HepG2 (cell line): ENCODE results near the gene NUP153. TPM values are rescaled to one million over a fixed set of nuclear protein-coding genes. Genes with fewer than 3 reads are reported as not detected.

Source experiments
- FOSL2 ChIP-seq: sonication (generic); formaldehyde crosslinking; IDR thresholded peaks from 2 replicates; pipeline ENCODE4 v1.4.0; 2020; ENCODE audit warnings: missing genetic modification reagents
- FOXA3 ChIP-seq: IDR thresholded peaks from 2 replicates; pipeline ENCODE4 v1.6.1; 2016; ENCODE audit warnings: missing genetic modification reagents, missing compliant biosample characterization
- KMT2A ChIP-seq: sonication (generic); formaldehyde crosslinking; IDR thresholded peaks from 2 replicates; pipeline ENCODE4 v1.4.0; 2020; ENCODE audit warnings: missing genetic modification reagents
- MAFG ChIP-seq: sonication (generic); formaldehyde crosslinking; IDR thresholded peaks from 2 replicates; pipeline ENCODE4 v1.5.1; 2020; ENCODE audit warnings: mild to moderate bottlenecking, missing genetic modification reagents
- POLR2AphosphoS2 ChIP-seq: IDR thresholded peaks from 2 replicates; pipeline ENCODE4 v1.6.1; 2011; ENCODE audit warnings: low read depth, low read length, improper control_type of control experiment
- SRSF4 ChIP-seq: fragments of 200-400 bp; formaldehyde crosslinking; IDR thresholded peaks from one replicate; pipeline ENCODE4 v1.6.1; 2018; ENCODE audit warnings: mild to moderate bottlenecking, low read depth, low read length, moderate library complexity; ENCODE audit not compliant: poor library complexity, severe bottlenecking
- XBP1 ChIP-seq: sonication (generic); formaldehyde crosslinking; IDR thresholded peaks from 2 replicates; pipeline ENCODE4 v1.5.0; 2020; ENCODE audit warnings: missing genetic modification reagents
- ZNF451 ChIP-seq: sonication (generic); formaldehyde crosslinking; IDR thresholded peaks from 2 replicates; pipeline ENCODE4 v1.5.0; 2020; ENCODE audit warnings: mild to moderate bottlenecking, missing genetic modification reagents
- ZNF773 ChIP-seq: sonication (generic); formaldehyde crosslinking; IDR thresholded peaks from 2 replicates; pipeline ENCODE4 v1.4.0; 2020; ENCODE audit warnings: missing genetic modification reagents, borderline replicate concordance
- ZSCAN20 ChIP-seq: sonication (generic); formaldehyde crosslinking; IDR thresholded peaks from 2 replicates; pipeline ENCODE4 v1.4.0; 2020; ENCODE audit warnings: missing genetic modification reagents, mild to moderate bottlenecking, borderline replicate concordance
- polyA plus RNA-seq, 8 experiments: library from polyadenylated mRNA; depleted of rRNA in 3 of 8; stranded (reverse) in 7 of 8; unstranded in 1 of 8; fragments of >200 nt; fragmentation: Illumina TruSeq in 4 of 8; extraction: Trizol in 4 of 8; gene quantifications; 2 replicates each; pipeline versions ENCODE4 v1.2.1 to v1.2.3, GENCODE V29; 2011 to 2016; ENCODE audit warnings: low read depth in 4 of 8, missing spikeins in 1 of 8, mixed read lengths in 1 of 8; ENCODE audit not compliant: insufficient read depth in 1 of 8
- total RNA-seq, 5 experiments: library from RNA; depleted of rRNA; stranded (reverse); fragments of >200 nt; fragmentation: Illumina TruSeq; extraction: Trizol; gene quantifications; 2 replicates each; pipeline ENCODE4 v1.2.3, GENCODE V29; 2016; ENCODE audit warnings: low read depth in 1 of 5
- TF ChIP-seq, protein P1 (sequence below), 2 experiments: fragments of 450-650 bp in 1 of 2; sonication (generic) in 1 of 2; formaldehyde crosslinking; IDR thresholded peaks; 2 replicates each; pipeline versions ENCODE4 v1.5.0 to v1.8.0; 2020 to 2022; ENCODE audit warnings: mild to moderate bottlenecking in 1 of 2, missing genetic modification reagents in 1 of 2
- TF ChIP-seq, protein P2 (sequence below): sonication (generic); formaldehyde crosslinking; IDR thresholded peaks from 2 replicates; pipeline ENCODE4 v1.5.0; 2020; ENCODE audit warnings: missing genetic modification reagents
- TF ChIP-seq, protein P3 (sequence below): sonication (generic); formaldehyde crosslinking; IDR thresholded peaks from 2 replicates; pipeline ENCODE4 v1.5.1; 2020; ENCODE audit warnings: mild to moderate bottlenecking, missing genetic modification reagents
- TF ChIP-seq, protein P4 (sequence below): sonication (generic); formaldehyde crosslinking; IDR thresholded peaks from 2 replicates; pipeline ENCODE4 v1.5.0; 2020; ENCODE audit warnings: missing genetic modification reagents
- TF ChIP-seq, protein P5 (sequence below): IDR thresholded peaks from 2 replicates; pipeline ENCODE4 v1.4.0; 2020; ENCODE audit warnings: mild to moderate bottlenecking, missing genetic modification reagents
- TF ChIP-seq, protein P6 (sequence below): sonication (generic); formaldehyde crosslinking; IDR thresholded peaks from 2 replicates; pipeline ENCODE4 v1.9.0; 2022; ENCODE audit warnings: low read depth, missing genetic modification reagents

Gene NUP153
- total and polyA plus RNA-seq, 2 of the 13 experiments (the other 11 are each of a cell fraction or from before 2014, with no cell fraction given), result 29.8 to 55.2 TPM

GRCh38 chr6:17600527-17601385 lies 106.0 kb downstream of the NUP153 start (continued):
- TF ChIP-seq, protein P1, sequence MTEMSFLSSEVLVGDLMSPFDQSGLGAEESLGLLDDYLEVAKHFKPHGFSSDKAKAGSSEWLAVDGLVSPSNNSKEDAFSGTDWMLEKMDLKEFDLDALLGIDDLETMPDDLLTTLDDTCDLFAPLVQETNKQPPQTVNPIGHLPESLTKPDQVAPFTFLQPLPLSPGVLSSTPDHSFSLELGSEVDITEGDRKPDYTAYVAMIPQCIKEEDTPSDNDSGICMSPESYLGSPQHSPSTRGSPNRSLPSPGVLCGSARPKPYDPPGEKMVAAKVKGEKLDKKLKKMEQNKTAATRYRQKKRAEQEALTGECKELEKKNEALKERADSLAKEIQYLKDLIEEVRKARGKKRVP (CRISPR knock-in tag; IDR thresholded peaks at IDR 0.05), result peak in 1 of 2 experiments; percentile 44; a peak in 2 of 4 replicates
- TF ChIP-seq SRSF4 (no peak), FOXA3 (CRISPR knock-in tag) (no peak), FOSL2 (CRISPR knock-in tag) (0 out of 2 replicates have a peak, but pooled peaks have one; percentile 5), ZNF773 (peak; percentile 83; the same call in 1 of the 2 replicates), MAFG (CRISPR knock-in tag) (peak; percentile 41; the same call in 1 of the 2 replicates), XBP1 (CRISPR knock-in tag) (no peak), ZNF451 (peak; percentile 61), KMT2A (peak; percentile 88), POLR2AphosphoS2 (no peak), ZSCAN20 (CRISPR knock-in tag) (no peak; the same call in 1 of the 2 replicates)
- TF ChIP-seq, protein P2, sequence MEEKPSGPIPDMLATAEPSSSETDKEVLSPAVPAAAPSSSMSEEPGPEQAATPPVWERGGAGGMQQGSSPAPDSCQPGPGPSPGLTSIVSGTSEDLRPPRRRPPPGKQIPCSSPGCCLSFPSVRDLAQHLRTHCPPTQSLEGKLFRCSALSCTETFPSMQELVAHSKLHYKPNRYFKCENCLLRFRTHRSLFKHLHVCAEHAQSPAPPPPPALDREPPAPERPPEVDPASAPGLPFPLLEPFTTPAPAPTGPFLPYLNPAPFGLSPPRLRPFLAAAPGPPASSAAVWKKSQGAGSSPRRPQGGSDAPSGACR (CRISPR knock-in tag), result peak; percentile 38; the same call in 1 of the 2 replicates
- TF ChIP-seq, protein P3, sequence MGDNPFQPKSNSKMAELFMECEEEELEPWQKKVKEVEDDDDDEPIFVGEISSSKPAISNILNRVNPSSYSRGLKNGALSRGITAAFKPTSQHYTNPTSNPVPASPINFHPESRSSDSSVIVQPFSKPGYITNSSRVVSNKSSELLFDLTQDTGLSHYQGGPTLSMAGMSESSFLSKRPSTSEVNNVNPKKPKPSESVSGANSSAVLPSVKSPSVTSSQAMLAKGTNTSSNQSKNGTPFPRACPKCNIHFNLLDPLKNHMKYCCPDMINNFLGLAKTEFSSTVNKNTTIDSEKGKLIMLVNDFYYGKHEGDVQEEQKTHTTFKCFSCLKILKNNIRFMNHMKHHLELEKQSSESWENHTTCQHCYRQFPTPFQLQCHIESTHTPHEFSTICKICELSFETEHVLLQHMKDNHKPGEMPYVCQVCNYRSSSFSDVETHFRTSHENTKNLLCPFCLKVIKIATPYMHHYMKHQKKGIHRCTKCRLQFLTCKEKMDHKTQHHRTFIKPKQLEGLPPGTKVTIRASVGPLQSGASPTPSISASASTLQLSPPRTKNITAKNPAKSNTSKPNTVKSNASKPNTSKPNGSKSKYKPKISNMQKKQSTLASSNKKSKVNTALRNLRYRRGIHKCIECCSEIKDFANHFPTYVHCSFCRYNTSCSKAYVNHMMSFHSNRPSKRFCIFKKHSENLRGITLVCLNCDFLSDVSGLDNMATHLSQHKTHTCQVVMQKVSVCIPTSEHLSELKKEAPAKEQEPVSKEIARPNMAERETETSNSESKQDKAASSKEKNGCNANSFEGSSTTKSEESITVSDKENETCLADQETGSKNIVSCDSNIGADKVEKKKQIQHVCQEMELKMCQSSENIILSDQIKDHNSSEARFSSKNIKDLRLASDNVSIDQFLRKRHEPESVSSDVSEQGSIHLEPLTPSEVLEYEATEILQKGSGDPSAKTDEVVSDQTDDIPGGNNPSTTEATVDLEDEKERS, result no peak
- TF ChIP-seq, protein P4, sequence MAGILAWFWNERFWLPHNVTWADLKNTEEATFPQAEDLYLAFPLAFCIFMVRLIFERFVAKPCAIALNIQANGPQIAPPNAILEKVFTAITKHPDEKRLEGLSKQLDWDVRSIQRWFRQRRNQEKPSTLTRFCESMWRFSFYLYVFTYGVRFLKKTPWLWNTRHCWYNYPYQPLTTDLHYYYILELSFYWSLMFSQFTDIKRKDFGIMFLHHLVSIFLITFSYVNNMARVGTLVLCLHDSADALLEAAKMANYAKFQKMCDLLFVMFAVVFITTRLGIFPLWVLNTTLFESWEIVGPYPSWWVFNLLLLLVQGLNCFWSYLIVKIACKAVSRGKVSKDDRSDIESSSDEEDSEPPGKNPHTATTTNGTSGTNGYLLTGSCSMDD (CRISPR knock-in tag), result 0 out of 2 replicates have a peak, but pooled peaks have one; percentile 60
- TF ChIP-seq, protein P5, sequence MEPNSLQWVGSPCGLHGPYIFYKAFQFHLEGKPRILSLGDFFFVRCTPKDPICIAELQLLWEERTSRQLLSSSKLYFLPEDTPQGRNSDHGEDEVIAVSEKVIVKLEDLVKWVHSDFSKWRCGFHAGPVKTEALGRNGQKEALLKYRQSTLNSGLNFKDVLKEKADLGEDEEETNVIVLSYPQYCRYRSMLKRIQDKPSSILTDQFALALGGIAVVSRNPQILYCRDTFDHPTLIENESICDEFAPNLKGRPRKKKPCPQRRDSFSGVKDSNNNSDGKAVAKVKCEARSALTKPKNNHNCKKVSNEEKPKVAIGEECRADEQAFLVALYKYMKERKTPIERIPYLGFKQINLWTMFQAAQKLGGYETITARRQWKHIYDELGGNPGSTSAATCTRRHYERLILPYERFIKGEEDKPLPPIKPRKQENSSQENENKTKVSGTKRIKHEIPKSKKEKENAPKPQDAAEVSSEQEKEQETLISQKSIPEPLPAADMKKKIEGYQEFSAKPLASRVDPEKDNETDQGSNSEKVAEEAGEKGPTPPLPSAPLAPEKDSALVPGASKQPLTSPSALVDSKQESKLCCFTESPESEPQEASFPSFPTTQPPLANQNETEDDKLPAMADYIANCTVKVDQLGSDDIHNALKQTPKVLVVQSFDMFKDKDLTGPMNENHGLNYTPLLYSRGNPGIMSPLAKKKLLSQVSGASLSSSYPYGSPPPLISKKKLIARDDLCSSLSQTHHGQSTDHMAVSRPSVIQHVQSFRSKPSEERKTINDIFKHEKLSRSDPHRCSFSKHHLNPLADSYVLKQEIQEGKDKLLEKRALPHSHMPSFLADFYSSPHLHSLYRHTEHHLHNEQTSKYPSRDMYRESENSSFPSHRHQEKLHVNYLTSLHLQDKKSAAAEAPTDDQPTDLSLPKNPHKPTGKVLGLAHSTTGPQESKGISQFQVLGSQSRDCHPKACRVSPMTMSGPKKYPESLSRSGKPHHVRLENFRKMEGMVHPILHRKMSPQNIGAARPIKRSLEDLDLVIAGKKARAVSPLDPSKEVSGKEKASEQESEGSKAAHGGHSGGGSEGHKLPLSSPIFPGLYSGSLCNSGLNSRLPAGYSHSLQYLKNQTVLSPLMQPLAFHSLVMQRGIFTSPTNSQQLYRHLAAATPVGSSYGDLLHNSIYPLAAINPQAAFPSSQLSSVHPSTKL (CRISPR knock-in tag), result peak; percentile 15; the same call in 1 of the 2 replicates
- TF ChIP-seq, protein P6, sequence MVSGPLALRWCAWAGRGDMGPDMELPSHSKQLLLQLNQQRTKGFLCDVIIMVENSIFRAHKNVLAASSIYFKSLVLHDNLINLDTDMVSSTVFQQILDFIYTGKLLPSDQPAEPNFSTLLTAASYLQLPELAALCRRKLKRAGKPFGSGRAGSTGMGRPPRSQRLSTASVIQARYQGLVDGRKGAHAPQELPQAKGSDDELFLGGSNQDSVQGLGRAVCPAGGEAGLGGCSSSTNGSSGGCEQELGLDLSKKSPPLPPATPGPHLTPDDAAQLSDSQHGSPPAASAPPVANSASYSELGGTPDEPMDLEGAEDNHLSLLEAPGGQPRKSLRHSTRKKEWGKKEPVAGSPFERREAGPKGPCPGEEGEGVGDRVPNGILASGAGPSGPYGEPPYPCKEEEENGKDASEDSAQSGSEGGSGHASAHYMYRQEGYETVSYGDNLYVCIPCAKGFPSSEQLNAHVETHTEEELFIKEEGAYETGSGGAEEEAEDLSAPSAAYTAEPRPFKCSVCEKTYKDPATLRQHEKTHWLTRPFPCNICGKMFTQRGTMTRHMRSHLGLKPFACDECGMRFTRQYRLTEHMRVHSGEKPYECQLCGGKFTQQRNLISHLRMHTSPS (CRISPR knock-in tag), result peak; percentile 11; the same call in 1 of the 2 replicates
